GM12878 (cell line): Measurements from ENCODE around the gene LIMS4. TPM values are rescaled to one million over a fixed set of nuclear protein-coding genes. Genes with fewer than 3 reads are reported as not detected.
"Not testable (repeated sequence)": the region's sequence is repeated elsewhere in the genome, so short reads cannot be mapped to it uniquely, and the experiment has no call there.

Experiments
- ATAC-seq: fragments of 200-7000 bp; cut with Tn5 transposase; 3 replicates; pipeline ENCODE4 v1.9.1; 2020; ENCODE audit warnings: mild to moderate bottlenecking, moderate library complexity
- BruUV-seq: library from RNA; stranded (reverse); fragments of 400-500 nt; replicated peaks from 2 replicates; lab custom pipeline; 2021; lab: Mats Ljungman, UMichigan
- CTCF ChIA-PET: fragments of 300-600 bp; sonication (Branson Sonifier 250); formaldehyde crosslinking; extraction: SDS; loops from one replicate; lab custom pipeline; 2021; ENCODE audit warnings: inconsistent platforms; lab: Yijun Ruan, JAX
- POLR2A ChIA-PET: fragments of 350-600 bp; formaldehyde crosslinking; extraction: SDS; loops from one replicate; lab custom pipeline; 2021; ENCODE audit warnings: inconsistent platforms; lab: Charles Lee
- RAD21 ChIA-PET: fragments of 300-600 bp; sonication (Branson Sonifier 250); formaldehyde crosslinking; loops from one replicate; lab custom pipeline; 2023; ENCODE audit warnings: antibody characterized with exemption; ENCODE audit not compliant: unreplicated experiment; lab: Charles Lee
- SMC1A ChIA-PET: fragments of 300-600 bp; sonication (Branson Sonifier 250); formaldehyde crosslinking; loops from one replicate; lab custom pipeline; 2023; ENCODE audit not compliant: unreplicated experiment, uncharacterized antibody; lab: Charles Lee
- DNase-seq: peaks from one replicate; pipeline ENCODE4 v3.0.0-alpha.2; 2011; ENCODE audit warnings: low read depth, low spot score
- FAIRE-seq: peaks from 3 replicates; lab custom pipeline; 2011; peaks lifted over from hg19 to GRCh38; lab: Jason Lieb, UNC
- H2AFZ ChIP-seq: 2 replicates; pipeline ENCODE4 v1.6.0; 2011; ENCODE audit warnings: low read depth, low read length, control low read depth; ENCODE audit not compliant: control insufficient read depth
- H3K27ac ChIP-seq: 2 replicates; pipeline ENCODE4 v1.5.1; 2011; ENCODE audit warnings: control low read depth; ENCODE audit not compliant: control insufficient read depth, insufficient read depth
- H3K27me3 ChIP-seq, 2 experiments: replicated peaks in 1 of 2; 2 replicates each; pipeline versions ENCODE4 v1.6.0 to v1.6.1; 2011; ENCODE audit warnings: low read length in 1 of 2; ENCODE audit not compliant: control insufficient read depth in 2 of 2, insufficient read depth in 2 of 2
- H3K36me3 ChIP-seq, 2 experiments: 2 replicates each; pipeline ENCODE4 v1.5.1; 2011; ENCODE audit warnings: low read length in 1 of 2; ENCODE audit not compliant: control insufficient read depth in 2 of 2, insufficient read depth in 2 of 2
- H3K4me1 ChIP-seq: 2 replicates; pipeline ENCODE4 v1.6.1; 2011; ENCODE audit warnings: mild to moderate bottlenecking, low read length, moderate library complexity, mixed read lengths; ENCODE audit not compliant: control insufficient read depth, insufficient read depth
- H3K4me2 ChIP-seq: 2 replicates; pipeline ENCODE4 v1.6.0; 2011; ENCODE audit warnings: control low read depth; ENCODE audit not compliant: control insufficient read depth, insufficient read depth
- H3K4me3 ChIP-seq: fragments of 200-600 bp; sonication (generic); 2 replicates; pipeline ENCODE4 v1.5.1; 2016
- H3K79me2 ChIP-seq: 2 replicates; pipeline ENCODE4 v1.6.0; 2011; ENCODE audit warnings: low read length; ENCODE audit not compliant: control insufficient read depth, insufficient read depth
- H3K9ac ChIP-seq: 2 replicates; pipeline ENCODE4 v1.8.0; 2011; ENCODE audit warnings: low read length, control low read depth, mixed read lengths; ENCODE audit not compliant: control insufficient read depth, insufficient read depth
- H3K9me3 ChIP-seq: replicated peaks from 3 replicates; pipeline ENCODE4 v1.5.1; 2011; ENCODE audit warnings: mild to moderate bottlenecking, low read length; ENCODE audit not compliant: control insufficient read depth, insufficient read depth
- H4K20me1 ChIP-seq: 2 replicates; pipeline ENCODE4 v1.6.0; 2011; ENCODE audit not compliant: control insufficient read depth, insufficient read depth
- WGBS: methylation state at CpG from one replicate; pipeline ENCODE4 v1.1.6; 2016; ENCODE audit warnings: low lambda C conversion rate; ENCODE audit not compliant: insufficient replicate concordance, insufficient coverage; ENCODE audit errors: missing lambda C conversion rate; 5-methylcytosine and 5-hydroxymethylcytosine counted together
- in situ Hi-C: fragments of 300-500 bp; cut with MboI; formaldehyde crosslinking; loops from 9 replicates; pipeline ENCODE4 v1.14.3; 2018; ENCODE audit warnings: mixed read lengths
- intact Hi-C: fragments of 100-400 bp; cut with micrococcal nuclease; formaldehyde crosslinking; loops from one replicate; pipeline ENCODE4 v1.14.2; 2022; ENCODE audit not compliant: unreplicated experiment
- polyA plus RNA-seq, 11 experiments: library from polyadenylated mRNA; depleted of rRNA in 4 of 11; unstranded in 6 of 11; stranded (reverse) in 5 of 11; fragments of >200 nt; fragmentation: Nextera tagmentation in 4 of 11; fragmentation: Illumina TruSeq in 1 of 11; extraction: Ambion mirVana in 4 of 11; extraction: Trizol in 1 of 11; gene quantifications; 1 replicate in 1 of 11; 2 replicates in 10 of 11; pipeline versions ENCODE4 v1.2.1 to v1.2.3, GENCODE V29; 2011 to 2016; ENCODE audit warnings: inconsistent platforms in 2 of 11, missing spikeins in 2 of 11, low read depth in 1 of 11
- total RNA-seq, 4 experiments: library from RNA; depleted of rRNA in 3 of 4; stranded (reverse); fragments of >200 nt in 3 of 4; fragmentation: Illumina TruSeq in 1 of 4; extraction: Trizol in 1 of 4; gene quantifications; 2 replicates each; pipeline versions ENCODE4 v1.2.1 to v1.2.3, GENCODE V29; 2013 to 2021

LIMS4 gene
- total and polyA plus RNA-seq, 10 of the 15 experiments (the other 5 are each of a cell fraction or from before 2014, with no cell fraction given), result 0.11 to 1.2 (median 0.48) TPM

- no CpG with 5 or more reads among the region's 3 CpGs for WGBS
- CTCF ChIA-PET, H3K4me3 ChIP-seq, H3K27me3 ChIP-seq, H3K4me2 ChIP-seq, H3K27ac ChIP-seq, SMC1A ChIA-PET, H3K36me3 ChIP-seq, H3K4me1 ChIP-seq, H2AFZ ChIP-seq, H4K20me1 ChIP-seq, FAIRE-seq, H3K9ac ChIP-seq, DNase-seq, ATAC-seq, H3K9me3 ChIP-seq, H3K79me2 ChIP-seq, intact Hi-C loops, in situ Hi-C loops, RAD21 ChIA-PET, BruUV-seq, POLR2A ChIA-PET: not testable (repeated sequence)
Measured at GRCh38 chr2:110494488-110494887, 21.9 kb upstream of the LIMS4 start.

- BruUV-seq, H3K27ac ChIP-seq: not testable (repeated sequence)
Measured at GRCh38 chr2:110488991-110489390, 16.4 kb upstream of the LIMS4 start.

GRCh38 chr2:110482697-110483096, 10.1 kb upstream of the LIMS4 start:
- H3K4me1 ChIP-seq, H4K20me1 ChIP-seq, H3K4me3 ChIP-seq, H3K79me2 ChIP-seq, FAIRE-seq, H3K36me3 ChIP-seq, CTCF ChIA-PET, in situ Hi-C loops, POLR2A ChIA-PET, intact Hi-C loops, SMC1A ChIA-PET, H3K9ac ChIP-seq, DNase-seq, H2AFZ ChIP-seq, BruUV-seq, H3K4me2 ChIP-seq, H3K27ac ChIP-seq, RAD21 ChIA-PET, H3K27me3 ChIP-seq, H3K9me3 ChIP-seq: not testable (repeated sequence)
- ATAC-seq, result peak; percentile 58
- no CpG with 5 or more reads among the region's 4 CpGs for WGBS

More at GRCh38 chr2:110488991-110489390, 16.4 kb upstream of the LIMS4 start:
- H3K27me3 ChIP-seq, H3K36me3 ChIP-seq, H2AFZ ChIP-seq, POLR2A ChIA-PET, ATAC-seq, SMC1A ChIA-PET, DNase-seq, CTCF ChIA-PET, H3K9ac ChIP-seq, RAD21 ChIA-PET, H3K9me3 ChIP-seq, H3K4me2 ChIP-seq, FAIRE-seq, H3K79me2 ChIP-seq, in situ Hi-C loops, H4K20me1 ChIP-seq, H3K4me1 ChIP-seq, H3K4me3 ChIP-seq, intact Hi-C loops: not testable (repeated sequence)
- WGBS, result no CpG with 5 or more reads among the region's 1 CpG

GRCh38 chr2:110481200-110481599, 8.6 kb upstream of the LIMS4 start:
- DNase-seq, H3K79me2 ChIP-seq, H3K9ac ChIP-seq, H3K9me3 ChIP-seq, POLR2A ChIA-PET, CTCF ChIA-PET, in situ Hi-C loops, H3K4me2 ChIP-seq, H2AFZ ChIP-seq, H4K20me1 ChIP-seq, H3K4me3 ChIP-seq, RAD21 ChIA-PET, H3K27me3 ChIP-seq, H3K27ac ChIP-seq, H3K4me1 ChIP-seq, BruUV-seq, intact Hi-C loops, H3K36me3 ChIP-seq, FAIRE-seq, SMC1A ChIA-PET: not testable (repeated sequence)
- WGBS, result no CpG with 5 or more reads among the region's 3 CpGs
- peak; percentile 70 for ATAC-seq
